GM19467 (cell line): ENCODE measurements around the gene FNDC11.

ENCODE experiments used
- ATAC-seq: cut with Tn5 transposase; IDR thresholded peaks from one replicate; pipeline ENCODE4 v1.9.1; 2021; ENCODE audit warnings: mild to moderate bottlenecking, moderate library complexity; ENCODE audit not compliant: unreplicated experiment

FNDC11 gene

GRCh38 chr20:63539441-63540370 lies 14.3 kb upstream of the FNDC11 start:
- ATAC-seq = no peak

GRCh38 chr20:63540417-63541186 lies 13.4 kb upstream of the FNDC11 start:
- ATAC-seq = no peak

GRCh38 chr20:63541371-63541770 lies 12.6 kb upstream of the FNDC11 start:
- no peak for ATAC-seq

GRCh38 chr20:63542031-63542559 lies 11.9 kb upstream of the FNDC11 start:
- no peak for ATAC-seq

- ATAC-seq = no peak
Observed at GRCh38 chr20:63542696-63543095, 11.3 kb upstream of the FNDC11 start.

GRCh38 chr20:63543131-63543530 lies 10.8 kb upstream of the FNDC11 start:
- no peak for ATAC-seq

- no peak for ATAC-seq
Observed at GRCh38 chr20:63543733-63544132, 10.2 kb upstream of the FNDC11 start.

GRCh38 chr20:63544241-63544957 lies 9.6 kb upstream of the FNDC11 start:
- ATAC-seq = no peak

GRCh38 chr20:63544958-63545516 lies 8.9 kb upstream of the FNDC11 start:
- no peak for ATAC-seq

GRCh38 chr20:63545814-63546213 lies 8.1 kb upstream of the FNDC11 start:
- ATAC-seq = no peak

GRCh38 chr20:63546256-63546955 lies 7.6 kb upstream of the FNDC11 start:
- ATAC-seq = no peak

GRCh38 chr20:63546956-63547724 lies 6.8 kb upstream of the FNDC11 start:
- ATAC-seq = no peak

GRCh38 chr20:63547725-63548480 lies 6.1 kb upstream of the FNDC11 start, which contains the start of gene SRMS:
TSS of gene SRMS (minus strand) at chr20:63547749. CDS start at chr20:63547463, 286 bp downstream.
- ATAC-seq = no peak

GRCh38 chr20:63548542-63548941 lies 5.4 kb upstream of the FNDC11 start:
- ATAC-seq = no peak

GRCh38 chr20:63549019-63549418 lies 4.9 kb upstream of the FNDC11 start:
- no peak for ATAC-seq

- no peak for ATAC-seq
Observed at GRCh38 chr20:63549679-63550282, 4.2 kb upstream of the FNDC11 start.

- no peak for ATAC-seq
Observed at GRCh38 chr20:63551068-63551467, 2.9 kb upstream of the FNDC11 start.
